ENCODE measurements around the gene ANKRD31.
"Not testable (repeated sequence)": the region's sequence is repeated elsewhere in the genome, so short reads cannot be mapped to it uniquely, and the experiment has no call there.

The ANKRD31 gene

DNA sequence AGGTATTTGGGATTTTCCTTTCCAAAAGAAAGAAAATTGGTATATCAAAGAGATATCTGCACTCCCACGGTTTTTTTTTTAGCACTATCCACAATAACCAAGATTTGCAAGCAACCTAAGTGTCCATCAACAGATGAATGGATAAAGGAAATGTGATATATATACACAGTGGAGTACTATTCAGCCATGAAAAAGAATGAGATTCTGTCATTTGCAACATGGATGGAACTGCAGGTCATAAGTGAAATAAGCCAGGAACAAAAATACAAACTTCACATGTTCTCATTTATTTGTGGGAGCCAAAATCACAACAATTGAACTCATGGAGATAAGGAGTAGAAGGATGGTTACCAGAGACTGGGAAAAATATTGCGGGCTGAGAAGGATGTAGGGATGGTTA is 9.8 kb downstream of the ANKRD31 start:
- DNase-seq: no peak

DNA sequence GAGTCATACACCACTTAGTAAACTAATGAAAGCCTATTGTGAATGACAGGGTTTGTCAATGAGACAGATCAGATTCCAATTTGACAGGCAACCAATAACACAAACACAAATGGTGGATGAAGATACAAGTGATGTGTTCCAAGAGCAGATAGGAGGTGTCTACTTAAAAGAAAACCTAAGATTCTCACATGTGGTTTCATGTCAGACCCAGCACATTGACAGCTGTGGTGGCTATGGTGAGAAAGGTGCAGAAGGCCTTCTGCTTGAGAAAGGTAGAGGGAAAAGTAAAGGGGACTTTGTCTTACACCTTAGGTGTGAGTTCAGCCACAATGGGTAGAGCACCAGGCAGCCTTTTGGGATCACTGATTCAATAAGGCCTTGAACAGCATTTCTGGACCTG is 11.2 kb downstream of the ANKRD31 start:
- DNase-seq: no peak

DNA sequence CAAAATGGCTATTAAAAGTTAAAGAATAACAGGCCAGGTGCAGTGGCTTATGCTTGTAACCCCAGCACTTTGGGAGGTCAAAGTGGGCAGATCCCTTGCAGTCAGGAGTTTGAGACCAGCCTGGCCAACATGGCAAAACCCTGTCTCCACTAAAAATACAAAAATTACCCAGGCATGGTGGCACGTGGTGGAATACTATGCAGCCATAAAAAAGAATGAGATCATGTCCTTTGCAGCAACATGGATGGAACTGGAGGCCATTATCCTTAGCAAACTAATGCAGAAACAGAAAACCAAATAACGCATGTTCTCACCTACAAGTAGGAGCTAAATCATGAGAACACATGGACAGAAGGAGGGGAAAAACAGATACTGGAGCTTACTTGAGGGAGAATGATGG is 15.9 kb downstream of the ANKRD31 start:
- DNase-seq: not testable (repeated sequence)

GRCh38 chr5:75214928-75215327 is 21.8 kb downstream of the ANKRD31 start:
- no peak for DNase-seq

GRCh38 chr5:75214409-75214808 is 22.3 kb downstream of the ANKRD31 start:
- no peak for DNase-seq

GRCh38 chr5:75203604-75204003 is 33.1 kb downstream of the ANKRD31 start:
- DNase-seq: no peak

- no peak for DNase-seq
These were observed 33.7 kb downstream of the ANKRD31 start for GRCh38 chr5:75202935-75203334.

- no peak for DNase-seq
These were observed 35.9 kb downstream of the ANKRD31 start for GRCh38 chr5:75200776-75201175.

DNA sequence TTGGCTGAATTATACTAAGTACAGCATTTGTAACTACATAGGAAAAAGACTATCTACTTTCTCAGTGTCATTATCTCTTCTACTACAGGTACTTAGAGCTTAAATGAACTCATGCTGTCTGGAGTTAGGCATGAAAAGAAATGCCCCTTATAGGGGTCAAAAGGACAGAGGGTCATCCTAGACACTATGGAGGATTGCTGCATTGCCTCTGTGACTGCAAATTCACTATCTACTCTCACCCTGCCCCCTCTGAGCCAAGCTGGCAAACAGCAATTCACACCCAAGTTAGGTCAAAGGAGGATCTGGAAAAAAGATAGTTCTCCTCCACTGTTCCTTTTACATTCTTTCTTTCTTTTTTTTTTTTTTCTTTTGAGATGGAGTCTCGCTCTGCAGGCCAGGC is 36.7 kb downstream of the ANKRD31 start:
- no peak for DNase-seq

DNA sequence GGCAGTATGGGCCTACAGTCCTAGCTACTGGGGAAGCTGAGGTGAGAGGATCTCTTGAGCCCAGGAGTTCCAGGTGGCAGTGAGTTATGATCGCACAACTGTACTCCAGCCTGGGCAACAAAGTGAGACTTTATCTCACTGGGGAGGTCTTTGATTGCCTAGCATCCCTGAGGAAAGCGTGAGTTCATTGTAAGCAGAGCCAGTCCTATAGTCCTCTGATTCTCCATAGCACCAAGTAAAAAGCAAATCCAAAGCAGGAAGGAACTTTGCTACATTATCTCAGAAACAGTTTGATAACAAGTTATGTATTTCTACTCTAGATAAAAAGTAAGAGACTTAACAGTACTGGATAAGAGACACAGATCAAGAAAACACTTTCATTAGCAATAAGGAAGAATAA is 37.6 kb downstream of the ANKRD31 start:
- DNase-seq: no peak

GRCh38 chr5:75197745-75198144 is 38.9 kb downstream of the ANKRD31 start:
- DNase-seq: no peak

DNA sequence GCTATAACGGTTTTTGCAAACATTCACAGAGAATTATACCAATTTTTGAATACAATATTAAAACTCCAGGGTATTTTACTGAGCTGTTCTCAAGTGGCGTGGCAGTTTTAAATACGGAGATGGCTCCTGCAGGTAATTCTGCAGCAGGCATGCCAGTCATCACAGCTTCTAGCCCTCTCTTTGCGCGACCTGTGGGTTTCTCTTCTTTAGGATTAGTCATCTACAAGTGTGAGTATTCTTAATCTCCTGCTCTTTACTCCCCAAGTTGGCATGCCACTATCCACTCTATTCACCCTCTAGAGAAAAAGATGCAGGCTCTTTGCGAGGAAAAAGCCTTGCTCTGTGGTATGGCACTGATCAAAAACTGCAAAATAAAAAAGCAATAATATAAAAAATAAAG is 43.9 kb downstream of the ANKRD31 start:
- no peak for DNase-seq

- DNase-seq: no peak
These were observed 44.4 kb downstream of the ANKRD31 start for GRCh38 chr5:75192264-75192663.

- no peak for DNase-seq
These were observed 46.5 kb downstream of the ANKRD31 start for GRCh38 chr5:75190227-75190626.

GRCh38 chr5:75189353-75189752 is 47.3 kb downstream of the ANKRD31 start:
- no peak for DNase-seq

DNA sequence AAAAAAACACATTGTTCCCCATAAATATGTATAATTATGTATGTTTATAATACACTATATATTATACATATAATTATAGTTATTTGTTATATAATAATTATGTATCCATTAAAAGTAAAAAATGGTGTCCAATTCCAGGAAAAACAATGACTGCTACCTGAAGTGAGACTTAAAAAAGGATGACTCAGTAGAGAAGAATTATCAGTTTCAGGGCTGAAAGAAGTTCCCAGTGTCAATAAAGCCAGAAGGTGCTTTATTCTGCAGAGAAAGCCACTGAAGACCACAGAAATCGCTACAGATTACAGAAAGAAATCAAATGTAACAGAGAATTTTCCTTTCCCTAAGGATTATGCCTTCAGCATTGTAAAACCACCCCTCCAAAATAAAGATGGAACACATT is 50.9 kb downstream of the ANKRD31 start:
- DNase-seq: no peak

- not testable (repeated sequence) for DNase-seq
These were observed 60.7 kb downstream of the ANKRD31 start for GRCh38 chr5:75176009-75176408.

DNA sequence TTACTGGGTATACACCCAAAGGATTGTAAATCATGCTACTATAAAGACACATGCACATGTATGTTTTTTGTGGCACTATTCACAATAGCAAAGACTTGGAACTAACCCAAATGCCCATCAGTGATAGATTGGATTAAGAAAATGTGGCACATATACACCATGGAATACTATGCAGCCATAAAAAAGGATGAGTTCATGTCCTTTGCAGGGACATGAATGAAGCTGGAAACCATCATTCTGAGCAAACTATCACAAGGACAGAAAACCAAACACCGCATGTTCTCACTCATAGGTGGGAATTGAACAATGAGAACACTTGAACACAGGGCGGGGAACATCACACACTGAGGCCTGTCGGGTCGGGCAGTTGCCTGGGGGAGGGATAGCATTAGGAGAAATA is 61.8 kb downstream of the ANKRD31 start:
- DNase-seq: not testable (repeated sequence)

DNA sequence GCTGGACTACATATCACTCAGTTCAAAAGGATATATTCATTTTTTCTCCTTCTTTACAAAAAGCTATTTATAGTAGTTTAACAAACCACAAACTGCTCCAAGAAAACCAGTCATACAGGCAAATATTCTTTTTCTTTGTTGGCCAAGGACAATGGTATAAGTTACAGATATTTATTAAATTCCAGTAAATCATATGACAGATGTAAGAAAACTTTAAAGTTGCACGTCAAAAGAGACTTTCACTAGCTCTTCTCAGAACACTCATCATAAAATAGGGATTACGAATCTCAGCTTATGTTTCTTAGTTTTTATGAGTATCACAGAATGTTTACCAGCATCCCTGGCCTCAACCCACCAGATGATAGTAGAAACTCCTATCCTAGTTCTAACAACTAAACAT is 67.2 kb downstream of the ANKRD31 start:
- DNase-seq: no peak

DNA sequence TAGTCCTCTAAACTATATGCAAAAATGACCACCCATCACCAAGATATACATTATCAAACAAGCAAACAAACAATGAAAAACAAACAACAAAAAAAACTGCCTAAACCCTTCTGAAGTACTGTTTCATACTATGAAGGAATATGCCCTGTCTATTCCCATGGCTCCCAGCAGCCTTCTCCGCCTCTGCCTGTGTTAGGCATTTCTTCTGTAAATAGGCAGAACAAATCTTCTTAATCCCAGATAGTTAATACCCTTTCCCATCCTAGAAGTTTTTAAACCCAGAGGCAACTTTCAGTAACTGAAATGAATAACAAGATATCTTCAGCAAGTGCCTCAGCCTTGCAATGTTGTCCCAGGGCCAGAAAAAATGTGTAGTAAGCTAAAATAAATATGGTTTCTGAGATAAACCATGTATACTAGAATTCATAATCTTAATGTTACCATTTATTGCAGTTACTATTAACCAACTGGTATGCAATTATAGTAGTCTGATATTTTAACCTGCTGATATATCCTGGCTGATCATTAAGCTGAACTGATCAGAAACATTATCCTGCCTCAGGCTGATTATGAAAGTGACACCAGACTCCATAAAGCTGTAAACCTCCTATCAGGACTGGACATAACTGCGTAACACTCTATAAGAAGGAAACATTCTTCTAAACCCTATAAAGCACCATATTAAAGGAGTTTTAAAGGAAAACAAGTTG is 68.5 kb downstream of the ANKRD31 start:
- DNase-seq: no peak

- no peak for DNase-seq
These were observed 69.3 kb downstream of the ANKRD31 start for GRCh38 chr5:75167345-75167744.

- DNase-seq: not testable (repeated sequence)
These were observed 75.2 kb downstream of the ANKRD31 start for GRCh38 chr5:75161508-75161907.

DNA sequence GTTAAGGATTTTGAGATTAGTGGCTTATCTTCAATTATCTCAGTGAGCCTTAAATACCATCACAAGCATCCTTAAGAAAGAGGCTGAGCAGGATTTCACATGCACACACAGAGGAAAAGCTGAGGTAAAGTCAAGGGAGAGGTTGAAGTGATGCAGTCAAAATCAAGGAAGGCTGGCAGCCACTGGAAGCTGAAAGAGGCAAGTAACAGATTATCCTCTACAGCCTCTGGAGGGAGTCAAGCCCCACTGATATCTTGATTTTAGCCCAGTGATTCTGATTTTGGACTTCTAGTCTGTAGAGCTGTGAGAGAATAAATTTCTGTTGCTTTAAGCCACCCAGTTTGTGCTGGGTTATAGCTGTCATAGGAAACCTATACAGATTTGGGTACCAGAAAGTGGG is 80.1 kb downstream of the ANKRD31 start:
- DNase-seq: no peak

- no peak for DNase-seq
These were observed 83.8 kb downstream of the ANKRD31 start for GRCh38 chr5:75152860-75153259.

GRCh38 chr5:75148051-75148450 is 88.6 kb downstream of the ANKRD31 start:
- no peak for DNase-seq

Data from DMS79 (cell line).